ENCODE results near the gene SORCS2. TPM values are rescaled to one million over a fixed set of nuclear protein-coding genes. Genes with fewer than 3 reads are reported as not detected.

Gene SORCS2
- total RNA-seq, 4 donors from 2014 or later: 2.0 to 7.4 (median 3.6) TPM

- Histone ChIP-seq H3K27ac (no peak overlapping the region), H3K36me3 (no peaks in the 10 kb centered on the region), H3K9me3 (no peaks in the 10 kb centered on the region), H3K4me1 (peaks cover 0 to 20% (median 5%) of the 10 kb centered on the region in 3 donors), H3K4me3 (no peak overlapping the region), H3K27me3 (no peaks in the 10 kb centered on the region)
- ATAC-seq: no peak
- no peak for TF ChIP-seq POLR2AphosphoS5 (IDR thresholded peaks at IDR 0.05)
- no peak for TF ChIP-seq CTCF (IDR thresholded peaks at IDR 0.05)
- TF ChIP-seq POLR2A (IDR thresholded peaks at IDR 0.05): no peak
- no peak for TF ChIP-seq EP300 (IDR thresholded peaks at IDR 0.05)
- WGBS, 2 donors (ENCODE audit: low coverage in 1 of 2): 64 to 77% methylated on average over 5 to 12 of the region's 20 CpGs
Observed at GRCh38 chr4:7281691-7282665, 89.6 kb downstream of the SORCS2 start.

DNA sequence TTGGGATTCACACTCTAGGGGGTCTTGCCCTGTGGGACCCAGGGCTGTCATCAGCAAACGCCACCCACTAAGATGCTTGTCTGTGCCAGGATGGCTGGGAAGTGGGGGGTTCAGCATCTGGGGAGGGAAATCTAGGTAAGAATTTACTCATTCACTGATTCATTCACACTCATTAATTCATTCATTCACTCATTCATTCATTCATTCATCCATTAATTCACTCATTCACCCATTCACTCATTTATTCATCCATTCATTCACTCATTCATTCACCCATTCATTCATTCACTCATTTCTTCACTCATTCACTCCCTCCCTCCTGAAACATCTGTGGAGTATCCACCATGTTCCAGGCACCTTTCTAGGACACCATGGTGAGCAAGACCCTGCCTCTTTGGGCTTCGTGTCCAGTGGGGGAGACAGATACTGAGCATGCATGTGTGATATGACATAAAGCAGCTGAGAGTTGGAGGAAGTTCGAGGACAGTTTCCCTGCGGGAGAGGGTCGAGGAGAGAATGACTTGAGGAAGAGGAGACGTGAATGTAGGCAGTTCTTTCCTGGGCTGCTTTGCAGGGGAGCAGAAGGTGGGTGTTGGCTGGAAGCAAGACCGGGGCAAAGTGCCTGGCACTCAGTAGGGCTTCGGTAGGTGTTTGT, 90.6 kb downstream of the SORCS2 start:
- Histone ChIP-seq H3K27me3 (no peaks in the 10 kb centered on the region), H3K36me3 (no peaks in the 10 kb centered on the region), H3K4me3 (no peak overlapping the region), H3K4me1 (peaks cover 0 to 19% (median 5%) of the 10 kb centered on the region in 3 donors), H3K27ac (no peak overlapping the region), H3K9me3 (no peaks in the 10 kb centered on the region)
- ATAC-seq: no peak
- WGBS, 2 donors (ENCODE audit: low coverage in 1 of 2): 87% methylated on average over 8 of the region's 8 CpGs; no CpG with 5 or more reads in 1 of the 2 donors
- TF ChIP-seq CTCF (IDR thresholded peaks at IDR 0.05) (no peak), POLR2AphosphoS5 (IDR thresholded peaks at IDR 0.05) (no peak), EP300 (IDR thresholded peaks at IDR 0.05) (no peak), POLR2A (IDR thresholded peaks at IDR 0.05) (no peak)

DNA sequence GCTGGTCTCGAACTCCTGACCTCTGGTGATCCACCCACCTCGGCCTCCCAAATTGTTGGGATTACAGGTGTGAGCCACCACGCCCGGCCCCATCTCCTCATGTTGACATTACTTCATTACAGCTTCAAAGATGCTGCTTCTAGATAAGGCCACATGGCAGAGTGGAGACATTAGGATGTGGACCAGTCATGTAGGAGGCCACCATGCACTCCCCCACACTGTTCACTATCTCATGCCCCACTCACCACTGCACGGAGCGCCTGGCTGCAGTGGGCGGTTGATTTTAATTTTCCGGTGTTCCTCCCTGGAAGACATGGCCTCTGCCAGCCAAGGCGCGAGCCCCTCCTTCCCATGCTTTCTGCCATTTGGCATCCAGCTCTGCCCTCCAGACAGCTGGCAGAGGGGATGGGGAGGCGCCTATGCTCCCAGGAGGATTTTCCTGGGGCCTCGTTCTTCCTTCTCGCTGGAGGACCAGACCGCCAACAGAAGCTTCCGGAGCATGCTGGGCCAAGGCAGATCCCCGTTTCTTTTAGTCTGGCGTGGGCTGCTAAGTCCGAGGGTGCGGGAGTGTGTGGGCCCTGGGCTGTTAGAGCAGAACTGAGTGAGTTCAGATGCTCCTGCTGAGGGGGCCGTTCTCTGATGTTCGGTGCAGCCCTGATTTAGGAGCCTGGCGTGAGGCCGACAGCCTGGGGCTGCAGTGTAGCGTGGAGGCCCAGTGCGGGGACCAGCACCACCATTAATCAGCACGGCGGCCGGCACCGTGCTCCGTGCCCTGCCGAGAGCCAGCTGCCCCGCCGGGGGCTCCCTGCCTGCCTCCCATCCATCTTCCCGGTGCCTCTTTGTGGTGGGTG, 93.1 kb downstream of the SORCS2 start:
- Histone ChIP-seq H3K27ac (peak overlapping the region in 2 of 4 donors; percentile 50 to 69), H3K4me3 (no peak overlapping the region), H3K36me3 (no peaks in the 10 kb centered on the region), H3K27me3 (no peaks in the 10 kb centered on the region), H3K9me3 (no peaks in the 10 kb centered on the region), H3K4me1 (peaks cover 0 to 19% (median 5%) of the 10 kb centered on the region in 3 donors)
- ATAC-seq: peak; percentile 20
- WGBS, 2 donors (ENCODE audit: low coverage in 1 of 2): 80% methylated on average over 4 of the region's 34 CpGs; no CpG with 5 or more reads in 1 of the 2 donors
- TF ChIP-seq POLR2A (IDR thresholded peaks at IDR 0.05) (no peak), CTCF (IDR thresholded peaks at IDR 0.05) (no peak), POLR2AphosphoS5 (IDR thresholded peaks at IDR 0.05) (peak; percentile 43), EP300 (IDR thresholded peaks at IDR 0.05) (no peak)

GRCh38 chr4:7286170-7286569, 93.8 kb downstream of the SORCS2 start:
- peak overlapping the region in 2 of 4 donors; percentile 50 to 69 for H3K27ac ChIP-seq

More at GRCh38 chr4:7286170-7286569, 93.8 kb downstream of the SORCS2 start:
- no peak for TF ChIP-seq CTCF (IDR thresholded peaks at IDR 0.05)
- ATAC-seq: no peak
- no peaks in the 10 kb centered on the region for H3K27me3 ChIP-seq
- H3K36me3 ChIP-seq: no peaks in the 10 kb centered on the region
- H3K4me1 ChIP-seq: peaks cover 0 to 23% (median 5%) of the 10 kb centered on the region in 3 donors
- 50% methylated on average over 1 of the region's 14 CpGs; no CpG with 5 or more reads in 1 of the 2 donors for WGBS, 2 donors (ENCODE audit: low coverage in 1 of 2)
- no peak overlapping the region for H3K4me3 ChIP-seq
- no peaks in the 10 kb centered on the region for H3K9me3 ChIP-seq
